Measurements from ENCODE around the gene CHAT.
A peak's percentile ranks its signal among the peaks of the same experiment; 100 is the strongest.

The CHAT gene

DNA sequence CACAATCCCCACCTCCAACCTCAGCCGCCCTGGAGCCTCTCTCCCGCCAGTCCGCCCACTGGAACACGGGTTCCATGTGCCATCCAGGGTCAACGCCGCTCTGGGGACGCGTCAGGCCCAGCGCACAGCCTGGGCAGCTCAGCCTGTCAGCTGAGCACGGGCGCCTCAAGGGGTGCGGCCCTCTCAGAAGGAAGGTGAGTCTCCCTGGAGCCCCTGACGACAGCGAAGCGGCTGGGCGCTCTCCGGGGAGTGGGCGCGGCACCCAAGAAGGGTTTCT, 4.9 kb upstream of the CHAT start (continued):
- TF ChIP-seq ZNF70 (CRISPR knock-in tag; IDR thresholded peaks at IDR 0.05) (no peak), RARB (CRISPR knock-in tag; IDR thresholded peaks at IDR 0.05) (no peak), ZNF8 (CRISPR knock-in tag; IDR thresholded peaks at IDR 0.05) (no peak), PPARA (CRISPR knock-in tag; IDR thresholded peaks at IDR 0.05; ENCODE audit: borderline replicate concordance) (no peak), ZFP30 (CRISPR knock-in tag; IDR thresholded peaks at IDR 0.05) (no peak)

DNA sequence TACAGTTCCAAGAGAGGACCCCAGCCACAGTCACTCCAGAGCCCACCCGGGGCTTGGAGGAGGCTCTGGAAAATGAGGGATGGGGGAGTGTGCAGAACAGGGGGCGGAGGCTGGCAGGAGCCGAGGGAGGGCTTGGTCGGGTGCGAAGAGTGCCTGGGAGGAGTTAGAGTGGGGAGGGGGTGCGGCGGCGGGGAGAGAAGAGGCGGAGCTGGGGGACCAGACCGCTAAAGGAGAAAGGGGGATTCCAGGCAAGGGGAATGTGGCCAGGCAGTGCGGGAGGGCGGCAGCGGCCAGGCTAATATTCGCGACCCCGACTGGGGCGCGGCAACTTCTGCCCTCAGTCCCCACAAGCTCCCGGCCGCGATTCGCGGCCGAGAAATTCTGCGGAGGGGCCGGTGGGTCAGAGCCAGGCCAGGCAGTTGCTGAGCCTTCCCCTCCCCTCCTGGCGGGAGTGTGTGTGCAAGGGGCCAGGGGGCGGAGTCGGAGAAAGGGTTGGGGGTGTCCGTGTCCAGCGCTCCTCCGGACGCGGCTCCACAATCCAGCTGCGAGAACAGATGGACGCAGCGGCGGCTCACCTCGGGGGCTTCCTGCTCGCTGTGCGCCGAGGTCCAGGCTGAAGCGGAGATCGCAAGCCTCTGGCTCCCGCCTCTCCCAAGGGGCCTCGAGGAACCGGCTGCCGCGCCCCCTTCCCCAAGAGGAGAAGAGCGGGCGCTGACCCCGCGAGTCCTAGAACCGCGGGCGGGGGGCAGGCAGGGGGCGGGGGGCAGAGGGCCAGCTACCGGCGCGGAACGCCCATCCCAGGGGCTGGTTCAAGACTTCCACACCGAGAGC, 4.3 kb upstream of the CHAT start:
- peak; percentile 50 for ATAC-seq
- TF ChIP-seq TCF4 (CRISPR knock-in tag; IDR thresholded peaks at IDR 0.05; ENCODE audit: borderline replicate concordance) (0 out of 2 replicates have a peak, but pooled peaks have one; percentile 14), TOX (CRISPR knock-in tag; IDR thresholded peaks at IDR 0.05; ENCODE audit: borderline replicate concordance) (no peak)

DNA sequence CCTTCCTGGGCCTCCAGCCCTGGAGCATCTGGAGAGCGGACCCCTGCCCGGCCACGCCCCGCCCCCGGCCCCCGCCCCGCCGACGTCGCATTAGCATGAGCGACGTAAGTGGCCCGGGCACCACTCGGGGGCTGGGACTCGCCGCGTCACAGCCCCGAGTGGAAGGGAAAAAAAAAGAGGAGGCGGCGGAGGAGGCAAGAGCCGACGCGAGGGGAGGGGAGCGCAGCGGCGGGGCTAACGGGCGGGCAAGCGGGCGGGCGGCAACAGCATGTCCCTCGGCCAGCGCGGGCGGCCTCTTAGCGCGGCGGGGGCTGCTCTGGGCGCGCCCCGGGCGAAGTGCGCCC, 3.8 kb upstream of the CHAT start, which contains the start of gene SLC18A3:
Gene SLC18A3, plus strand, starts transcription at position 197 of the 344 bp plus-strand sequence. CDS start 431 bp downstream, outside the sequence.
- ATAC-seq = peak; percentile 23
- TF ChIP-seq ZFP30 (CRISPR knock-in tag; IDR thresholded peaks at IDR 0.05) (no peak), ISL1 (CRISPR knock-in tag; IDR thresholded peaks at IDR 0.05) (no peak), GLIS3 (CRISPR knock-in tag; IDR thresholded peaks at IDR 0.05) (no peak), CSDC2 (CRISPR knock-in tag; IDR thresholded peaks at IDR 0.05) (no peak), ESRRG (CRISPR knock-in tag; IDR thresholded peaks at IDR 0.05) (no peak), RARB (CRISPR knock-in tag; IDR thresholded peaks at IDR 0.05) (no peak), ZNF70 (CRISPR knock-in tag; IDR thresholded peaks at IDR 0.05) (no peak), TOX (CRISPR knock-in tag; IDR thresholded peaks at IDR 0.05; ENCODE audit: borderline replicate concordance) (no peak), PPARA (CRISPR knock-in tag; IDR thresholded peaks at IDR 0.05; ENCODE audit: borderline replicate concordance) (no peak), OSR1 (CRISPR knock-in tag; IDR thresholded peaks at IDR 0.05) (no peak), ZFP3 (CRISPR knock-in tag; IDR thresholded peaks at IDR 0.05) (no peak), ZNF8 (CRISPR knock-in tag; IDR thresholded peaks at IDR 0.05) (no peak), TCF4 (CRISPR knock-in tag; IDR thresholded peaks at IDR 0.05; ENCODE audit: borderline replicate concordance) (no peak), BACH2 (CRISPR knock-in tag; IDR thresholded peaks at IDR 0.05; ENCODE audit: borderline replicate concordance) (no peak), SNAI2 (CRISPR knock-in tag; IDR thresholded peaks at IDR 0.05) (no peak)
- TF ChIP-seq, protein P1, sequence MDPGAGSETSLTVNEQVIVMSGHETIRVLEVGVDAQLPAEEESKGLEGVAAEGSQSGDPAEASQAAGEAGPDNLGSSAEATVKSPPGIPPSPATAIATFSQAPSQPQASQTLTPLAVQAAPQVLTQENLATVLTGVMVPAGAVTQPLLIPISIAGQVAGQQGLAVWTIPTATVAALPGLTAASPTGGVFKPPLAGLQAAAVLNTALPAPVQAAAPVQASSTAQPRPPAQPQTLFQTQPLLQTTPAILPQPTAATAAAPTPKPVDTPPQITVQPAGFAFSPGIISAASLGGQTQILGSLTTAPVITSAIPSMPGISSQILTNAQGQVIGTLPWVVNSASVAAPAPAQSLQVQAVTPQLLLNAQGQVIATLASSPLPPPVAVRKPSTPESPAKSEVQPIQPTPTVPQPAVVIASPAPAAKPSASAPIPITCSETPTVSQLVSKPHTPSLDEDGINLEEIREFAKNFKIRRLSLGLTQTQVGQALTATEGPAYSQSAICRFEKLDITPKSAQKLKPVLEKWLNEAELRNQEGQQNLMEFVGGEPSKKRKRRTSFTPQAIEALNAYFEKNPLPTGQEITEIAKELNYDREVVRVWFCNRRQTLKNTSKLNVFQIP (CRISPR knock-in tag; IDR thresholded peaks at IDR 0.05; ENCODE audit: borderline replicate concordance, low read depth) = no peak
- TF ChIP-seq, protein P2, sequence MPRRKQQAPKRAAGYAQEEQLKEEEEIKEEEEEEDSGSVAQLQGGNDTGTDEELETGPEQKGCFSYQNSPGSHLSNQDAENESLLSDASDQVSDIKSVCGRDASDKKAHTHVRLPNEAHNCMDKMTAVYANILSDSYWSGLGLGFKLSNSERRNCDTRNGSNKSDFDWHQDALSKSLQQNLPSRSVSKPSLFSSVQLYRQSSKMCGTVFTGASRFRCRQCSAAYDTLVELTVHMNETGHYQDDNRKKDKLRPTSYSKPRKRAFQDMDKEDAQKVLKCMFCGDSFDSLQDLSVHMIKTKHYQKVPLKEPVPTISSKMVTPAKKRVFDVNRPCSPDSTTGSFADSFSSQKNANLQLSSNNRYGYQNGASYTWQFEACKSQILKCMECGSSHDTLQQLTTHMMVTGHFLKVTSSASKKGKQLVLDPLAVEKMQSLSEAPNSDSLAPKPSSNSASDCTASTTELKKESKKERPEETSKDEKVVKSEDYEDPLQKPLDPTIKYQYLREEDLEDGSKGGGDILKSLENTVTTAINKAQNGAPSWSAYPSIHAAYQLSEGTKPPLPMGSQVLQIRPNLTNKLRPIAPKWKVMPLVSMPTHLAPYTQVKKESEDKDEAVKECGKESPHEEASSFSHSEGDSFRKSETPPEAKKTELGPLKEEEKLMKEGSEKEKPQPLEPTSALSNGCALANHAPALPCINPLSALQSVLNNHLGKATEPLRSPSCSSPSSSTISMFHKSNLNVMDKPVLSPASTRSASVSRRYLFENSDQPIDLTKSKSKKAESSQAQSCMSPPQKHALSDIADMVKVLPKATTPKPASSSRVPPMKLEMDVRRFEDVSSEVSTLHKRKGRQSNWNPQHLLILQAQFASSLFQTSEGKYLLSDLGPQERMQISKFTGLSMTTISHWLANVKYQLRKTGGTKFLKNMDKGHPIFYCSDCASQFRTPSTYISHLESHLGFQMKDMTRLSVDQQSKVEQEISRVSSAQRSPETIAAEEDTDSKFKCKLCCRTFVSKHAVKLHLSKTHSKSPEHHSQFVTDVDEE (CRISPR knock-in tag; IDR thresholded peaks at IDR 0.05) = no peak
- TF ChIP-seq, protein P3, sequence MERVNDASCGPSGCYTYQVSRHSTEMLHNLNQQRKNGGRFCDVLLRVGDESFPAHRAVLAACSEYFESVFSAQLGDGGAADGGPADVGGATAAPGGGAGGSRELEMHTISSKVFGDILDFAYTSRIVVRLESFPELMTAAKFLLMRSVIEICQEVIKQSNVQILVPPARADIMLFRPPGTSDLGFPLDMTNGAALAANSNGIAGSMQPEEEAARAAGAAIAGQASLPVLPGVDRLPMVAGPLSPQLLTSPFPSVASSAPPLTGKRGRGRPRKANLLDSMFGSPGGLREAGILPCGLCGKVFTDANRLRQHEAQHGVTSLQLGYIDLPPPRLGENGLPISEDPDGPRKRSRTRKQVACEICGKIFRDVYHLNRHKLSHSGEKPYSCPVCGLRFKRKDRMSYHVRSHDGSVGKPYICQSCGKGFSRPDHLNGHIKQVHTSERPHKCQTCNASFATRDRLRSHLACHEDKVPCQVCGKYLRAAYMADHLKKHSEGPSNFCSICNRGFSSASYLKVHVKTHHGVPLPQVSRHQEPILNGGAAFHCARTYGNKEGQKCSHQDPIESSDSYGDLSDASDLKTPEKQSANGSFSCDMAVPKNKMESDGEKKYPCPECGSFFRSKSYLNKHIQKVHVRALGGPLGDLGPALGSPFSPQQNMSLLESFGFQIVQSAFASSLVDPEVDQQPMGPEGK (CRISPR knock-in tag; IDR thresholded peaks at IDR 0.05; ENCODE audit: borderline replicate concordance) = no peak
- TF ChIP-seq, protein P4, sequence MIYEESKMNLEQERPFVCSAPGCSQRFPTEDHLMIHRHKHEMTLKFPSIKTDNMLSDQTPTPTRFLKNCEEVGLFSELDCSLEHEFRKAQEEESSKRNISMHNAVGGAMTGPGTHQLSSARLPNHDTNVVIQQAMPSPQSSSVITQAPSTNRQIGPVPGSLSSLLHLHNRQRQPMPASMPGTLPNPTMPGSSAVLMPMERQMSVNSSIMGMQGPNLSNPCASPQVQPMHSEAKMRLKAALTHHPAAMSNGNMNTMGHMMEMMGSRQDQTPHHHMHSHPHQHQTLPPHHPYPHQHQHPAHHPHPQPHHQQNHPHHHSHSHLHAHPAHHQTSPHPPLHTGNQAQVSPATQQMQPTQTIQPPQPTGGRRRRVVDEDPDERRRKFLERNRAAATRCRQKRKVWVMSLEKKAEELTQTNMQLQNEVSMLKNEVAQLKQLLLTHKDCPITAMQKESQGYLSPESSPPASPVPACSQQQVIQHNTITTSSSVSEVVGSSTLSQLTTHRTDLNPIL (CRISPR knock-in tag; IDR thresholded peaks at IDR 0.05; ENCODE audit: low read depth) = no peak
- TF ChIP-seq, protein P5, sequence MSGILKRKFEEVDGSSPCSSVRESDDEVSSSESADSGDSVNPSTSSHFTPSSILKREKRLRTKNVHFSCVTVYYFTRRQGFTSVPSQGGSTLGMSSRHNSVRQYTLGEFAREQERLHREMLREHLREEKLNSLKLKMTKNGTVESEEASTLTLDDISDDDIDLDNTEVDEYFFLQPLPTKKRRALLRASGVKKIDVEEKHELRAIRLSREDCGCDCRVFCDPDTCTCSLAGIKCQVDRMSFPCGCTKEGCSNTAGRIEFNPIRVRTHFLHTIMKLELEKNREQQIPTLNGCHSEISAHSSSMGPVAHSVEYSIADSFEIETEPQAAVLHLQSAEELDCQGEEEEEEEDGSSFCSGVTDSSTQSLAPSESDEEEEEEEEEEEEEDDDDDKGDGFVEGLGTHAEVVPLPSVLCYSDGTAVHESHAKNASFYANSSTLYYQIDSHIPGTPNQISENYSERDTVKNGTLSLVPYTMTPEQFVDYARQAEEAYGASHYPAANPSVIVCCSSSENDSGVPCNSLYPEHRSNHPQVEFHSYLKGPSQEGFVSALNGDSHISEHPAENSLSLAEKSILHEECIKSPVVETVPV (CRISPR knock-in tag; IDR thresholded peaks at IDR 0.05) = no peak

All from SK-N-SH treated with all-trans-retinoic acid at 6 μM for 48 hours (cell line).